HG03460 (cell line): ENCODE results near the gene KRTAP10-8.
"Not testable (repeated sequence)": the region's sequence is repeated elsewhere in the genome, so short reads cannot be mapped to it uniquely, and the experiment has no call there.

Experiments
- ATAC-seq: cut with Tn5 transposase; IDR thresholded peaks from one replicate; pipeline ENCODE4 v1.9.1; 2021; ENCODE audit not compliant: unreplicated experiment

The KRTAP10-8 gene

GRCh38 chr21:44616591-44616926 lies 4.7 kb downstream of the KRTAP10-8 start:
- no peak for ATAC-seq

GRCh38 chr21:44617071-44617501 lies 5.2 kb downstream of the KRTAP10-8 start:
- ATAC-seq, result no peak

GRCh38 chr21:44618504-44618903 lies 6.6 kb downstream of the KRTAP10-8 start:
- no peak for ATAC-seq

- no peak for ATAC-seq
These were observed 7.0 kb downstream of the KRTAP10-8 start for GRCh38 chr21:44618909-44619308.

- ATAC-seq, result no peak
These were observed 8.0 kb downstream of the KRTAP10-8 start for GRCh38 chr21:44619886-44620285.

GRCh38 chr21:44623575-44623974 lies 11.7 kb downstream of the KRTAP10-8 start:
- ATAC-seq, result no peak

- no peak for ATAC-seq
These were observed 13.9 kb downstream of the KRTAP10-8 start for GRCh38 chr21:44625756-44626155.

GRCh38 chr21:44626262-44626661 lies 14.4 kb downstream of the KRTAP10-8 start:
- ATAC-seq, result no peak

GRCh38 chr21:44626673-44627143 lies 14.8 kb downstream of the KRTAP10-8 start, which contains the start of gene KRTAP10-9:
Gene KRTAP10-9 (plus strand): TSS chr21:44627093. CDS start chr21:44627172, 79 bp downstream.
- no peak for ATAC-seq

GRCh38 chr21:44627181-44627822 lies 15.4 kb downstream of the KRTAP10-8 start:
- ATAC-seq, result not testable (repeated sequence)

GRCh38 chr21:44627831-44628233 lies 16.0 kb downstream of the KRTAP10-8 start:
- not testable (repeated sequence) for ATAC-seq

- no peak for ATAC-seq
These were observed 17.0 kb downstream of the KRTAP10-8 start for GRCh38 chr21:44628707-44629391.

- no peak for ATAC-seq
These were observed 18.6 kb downstream of the KRTAP10-8 start for GRCh38 chr21:44630440-44630839.

GRCh38 chr21:44632067-44632466 lies 20.2 kb downstream of the KRTAP10-8 start:
- no peak for ATAC-seq

GRCh38 chr21:44636209-44637017 lies 24.5 kb downstream of the KRTAP10-8 start:
- ATAC-seq, result no peak

GRCh38 chr21:44637018-44637850 lies 25.4 kb downstream of the KRTAP10-8 start, which contains the start of gene KRTAP10-10:
Gene KRTAP10-10 (plus strand): TSS chr21:44637356. CDS start chr21:44637418, 62 bp downstream.
- ATAC-seq, result no peak

GRCh38 chr21:44637851-44638348 lies 26.0 kb downstream of the KRTAP10-8 start:
- not testable (repeated sequence) for ATAC-seq

GRCh38 chr21:44638506-44639330 lies 26.8 kb downstream of the KRTAP10-8 start:
- not testable (repeated sequence) for ATAC-seq

GRCh38 chr21:44639331-44639655 lies 27.4 kb downstream of the KRTAP10-8 start:
- no peak for ATAC-seq

GRCh38 chr21:44640761-44641160 lies 28.9 kb downstream of the KRTAP10-8 start:
- no peak for ATAC-seq
